HEK293 (cell line): ENCODE data around the gene POLR3GL.

ENCODE experiments used
- CTCF ChIA-PET: fragments of 350-600 bp; formaldehyde crosslinking; extraction: SDS; loops from one replicate; lab custom pipeline; 2021; ENCODE audit warnings: antibody characterized with exemption; lab: Yijun Ruan, JAX
- POLR2A ChIA-PET: fragments of 300-600 bp; formaldehyde crosslinking; extraction: SDS; loops from one replicate; lab custom pipeline; 2020; ENCODE audit warnings: antibody characterized with exemption, inconsistent platforms; lab: Yijun Ruan, JAX
- H3K27ac ChIP-seq: fragments of 200-500 bp; sonication (Bioruptor generic); 2 replicates; pipeline ENCODE4 v1.5.1; 2014; ENCODE audit warnings: low read depth, low read length, control low read depth, inconsistent platforms; ENCODE audit errors: extremely low read depth
- H3K36me3 ChIP-seq, 2 experiments: fragments of 200-500 bp in 1 of 2; sonication (Bioruptor generic) in 1 of 2; 1 replicate in 1 of 2; 2 replicates in 1 of 2; pipeline ENCODE4 v1.5.1; 2014 to 2017; ENCODE audit warnings: inconsistent platforms in 2 of 2, low read length in 2 of 2; ENCODE audit not compliant: control insufficient read depth in 2 of 2, insufficient read depth in 1 of 2
- H3K4me1 ChIP-seq: fragments of 200-500 bp; sonication (Bioruptor generic); 2 replicates; pipeline ENCODE4 v1.5.1; 2014; ENCODE audit warnings: mild to moderate bottlenecking, low read length, inconsistent platforms; ENCODE audit not compliant: control insufficient read depth, insufficient read depth
- H3K4me3 ChIP-seq: 2 replicates; pipeline ENCODE4 v1.5.1; 2011; ENCODE audit warnings: low read depth, mild to moderate bottlenecking, control low read depth, low read length, moderate library complexity
- H3K9me3 ChIP-seq: fragments of 200-500 bp; sonication (Bioruptor generic); 2 replicates; pipeline ENCODE4 v1.5.1; 2014; ENCODE audit warnings: low read depth, low read length, inconsistent platforms; ENCODE audit not compliant: control insufficient read depth, insufficient read depth
- BCL11A ChIP-seq: fragments of 450-650 bp; formaldehyde crosslinking; IDR thresholded peaks from 2 replicates; pipeline ENCODE4 v1.5.1; 2016; ENCODE audit warnings: low read depth, missing biosample characterization, missing genetic modification characterization
- GLIS1 ChIP-seq: fragments of 450-650 bp; formaldehyde crosslinking; IDR thresholded peaks from 2 replicates; pipeline ENCODE4 v1.5.1; 2016; ENCODE audit warnings: missing biosample characterization, missing genetic modification characterization
- HOXC10 ChIP-seq: sonication (generic); formaldehyde crosslinking; IDR thresholded peaks from 2 replicates; pipeline ENCODE4 v1.8.1; 2023; ENCODE audit warnings: mild to moderate bottlenecking, missing genetic modification reagents
- KLF1 ChIP-seq: fragments of 450-650 bp; formaldehyde crosslinking; IDR thresholded peaks from 2 replicates; pipeline ENCODE4 v1.5.1; 2016; ENCODE audit warnings: missing biosample characterization, missing genetic modification characterization
- MZF1 ChIP-seq: fragments of 450-650 bp; formaldehyde crosslinking; IDR thresholded peaks from 2 replicates; pipeline ENCODE4 v1.5.1; 2017; ENCODE audit warnings: missing biosample characterization, missing genetic modification characterization, borderline replicate concordance
- RBAK ChIP-seq: fragments of 450-650 bp; formaldehyde crosslinking; IDR thresholded peaks from 2 replicates; pipeline ENCODE4 v1.5.1; 2016; ENCODE audit warnings: missing biosample characterization, missing genetic modification characterization
- ZBTB17 ChIP-seq: fragments of 450-650 bp; formaldehyde crosslinking; IDR thresholded peaks from 2 replicates; pipeline ENCODE4 v1.5.1; 2016; ENCODE audit warnings: missing biosample characterization, missing genetic modification characterization
- ZNF169 ChIP-seq: fragments of 450-650 bp; formaldehyde crosslinking; IDR thresholded peaks from 2 replicates; pipeline ENCODE4 v1.5.1; 2016; ENCODE audit warnings: missing biosample characterization, missing genetic modification characterization
- ZNF324 ChIP-seq: fragments of 450-650 bp; formaldehyde crosslinking; IDR thresholded peaks from 2 replicates; pipeline ENCODE4 v1.5.1; 2016; ENCODE audit warnings: missing biosample characterization, missing genetic modification characterization
- ZNF350 ChIP-seq: fragments of 450-650 bp; formaldehyde crosslinking; IDR thresholded peaks from 2 replicates; pipeline ENCODE4 v1.5.0; 2017; ENCODE audit warnings: missing biosample characterization, mild to moderate bottlenecking, missing genetic modification characterization
- ZNF513 ChIP-seq: fragments of 450-650 bp; IDR thresholded peaks from 2 replicates; pipeline ENCODE4 v1.5.1; 2018; ENCODE audit warnings: missing biosample characterization, missing genetic modification characterization
- ZNF555 ChIP-seq: fragments of 450-650 bp; formaldehyde crosslinking; conservative IDR thresholded peaks from 2 replicates; pipeline ENCODE4 v1.5.1; 2017; ENCODE audit warnings: missing biosample characterization, mild to moderate bottlenecking, missing genetic modification characterization, inconsistent platforms
- ZNF664 ChIP-seq: fragments of 450-650 bp; formaldehyde crosslinking; IDR thresholded peaks from 2 replicates; pipeline ENCODE4 v1.5.1; 2016; ENCODE audit warnings: missing biosample characterization, missing genetic modification characterization
- ZNF76 ChIP-seq: fragments of 450-650 bp; formaldehyde crosslinking; IDR thresholded peaks from 2 replicates; pipeline ENCODE4; 2016; ENCODE audit warnings: low read depth, missing biosample characterization, missing genetic modification characterization, borderline replicate concordance
- TF ChIP-seq, protein P1 (sequence below): fragments of 450-650 bp; formaldehyde crosslinking; IDR thresholded peaks from 2 replicates; pipeline ENCODE4 v1.5.1; 2017; ENCODE audit warnings: missing biosample characterization, missing genetic modification characterization
- TF ChIP-seq, protein P2 (sequence below): fragments of 450-650 bp; formaldehyde crosslinking; IDR thresholded peaks from 2 replicates; pipeline ENCODE4 v1.5.1; 2017; ENCODE audit warnings: missing biosample characterization, mild to moderate bottlenecking, missing genetic modification characterization, moderate library complexity
- TF ChIP-seq, protein P3 (sequence below): fragments of 450-650 bp; formaldehyde crosslinking; IDR thresholded peaks from 2 replicates; pipeline ENCODE4 v1.5.1; 2017; ENCODE audit warnings: missing biosample characterization, missing genetic modification characterization
- TF ChIP-seq, protein P4 (sequence below): fragments of 450-650 bp; formaldehyde crosslinking; IDR thresholded peaks from 2 replicates; pipeline ENCODE4 v1.5.1; 2016; ENCODE audit warnings: missing biosample characterization, missing genetic modification characterization, low read depth

POLR3GL gene

DNA sequence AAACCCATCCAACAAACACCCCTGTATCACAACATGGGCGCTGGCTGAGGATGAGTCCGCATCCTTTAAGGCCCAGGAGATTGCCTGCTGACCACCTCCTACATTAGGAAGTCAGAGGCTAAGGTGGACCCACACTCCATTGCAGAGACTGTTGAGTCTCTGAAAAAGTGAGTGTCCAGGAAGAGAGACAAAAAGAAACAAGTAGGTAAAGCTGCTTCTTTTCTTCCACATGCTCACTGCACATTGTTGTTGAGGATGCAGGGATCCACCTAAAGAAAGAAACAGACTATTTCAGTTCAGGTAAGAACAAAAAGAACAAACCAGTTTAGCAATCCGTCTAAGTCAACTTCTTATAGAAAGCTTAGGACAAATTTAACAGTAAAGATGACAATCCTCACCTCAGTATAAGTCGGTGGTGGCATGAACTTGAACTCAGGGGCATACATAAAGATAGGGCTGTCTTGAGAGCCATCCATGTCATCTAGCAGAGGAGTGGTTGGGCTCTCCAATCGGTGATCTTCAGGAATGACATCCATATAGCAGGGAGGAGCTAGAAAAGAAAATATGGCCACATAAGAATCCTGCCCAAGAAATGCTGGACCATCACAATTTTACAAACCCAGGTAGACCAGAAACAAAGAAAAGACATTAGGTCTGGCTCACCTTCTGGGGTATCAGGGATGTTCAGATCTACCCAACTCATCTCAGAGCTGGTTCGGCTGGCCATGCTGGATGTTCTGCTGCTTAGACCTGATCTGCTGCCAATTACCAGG, 29.3 kb downstream of the POLR3GL start:
- no peak overlapping the region for H3K27ac ChIP-seq

GRCh38 chr1:145994391-145995120, 30.1 kb downstream of the POLR3GL start:
- H3K4me1 ChIP-seq = peaks cover 9% of the 10 kb centered on the region
- TF ChIP-seq, protein P1, sequence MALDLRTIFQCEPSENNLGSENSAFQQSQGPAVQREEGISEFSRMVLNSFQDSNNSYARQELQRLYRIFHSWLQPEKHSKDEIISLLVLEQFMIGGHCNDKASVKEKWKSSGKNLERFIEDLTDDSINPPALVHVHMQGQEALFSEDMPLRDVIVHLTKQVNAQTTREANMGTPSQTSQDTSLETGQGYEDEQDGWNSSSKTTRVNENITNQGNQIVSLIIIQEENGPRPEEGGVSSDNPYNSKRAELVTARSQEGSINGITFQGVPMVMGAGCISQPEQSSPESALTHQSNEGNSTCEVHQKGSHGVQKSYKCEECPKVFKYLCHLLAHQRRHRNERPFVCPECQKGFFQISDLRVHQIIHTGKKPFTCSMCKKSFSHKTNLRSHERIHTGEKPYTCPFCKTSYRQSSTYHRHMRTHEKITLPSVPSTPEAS (tag by site-specific recombination) = no peak
- no peak overlapping the region for H3K27ac ChIP-seq
- peak overlapping the region; percentile 85 for H3K4me3 ChIP-seq
- ChIA-PET CTCF (interaction anchor here (1.2 to 7.3 kb wide), 2 partner anchors 15 to 98 kb away, joined by 3 to 80 read pairs; no protein-coding TSS in a partner anchor), POLR2A (interaction anchor here (1.1 to 2.2 kb wide), 2 partner anchors 15 to 40 kb away, joined by 3 to 7 read pairs; no protein-coding TSS in a partner anchor)
- no peaks in the 10 kb centered on the region for H3K9me3 ChIP-seq
- peaks cover 5 to 30% of the 10 kb centered on the region in 2 experiments; a peak in 2 of 3 replicates for H3K36me3 ChIP-seq

More for the DNA sequence above, 29.3 kb downstream of the POLR3GL start:
- CTCF ChIA-PET = interaction anchor here (1.2 to 7.3 kb wide), 5 partner anchors 11 to 101 kb away, joined by 3 to 80 read pairs (median 3); no protein-coding TSS in a partner anchor
- peak overlapping the region; percentile 85 for H3K4me3 ChIP-seq
- peaks cover 5 to 30% of the 10 kb centered on the region in 2 experiments; a peak in 2 of 3 replicates for H3K36me3 ChIP-seq
- no peaks in the 10 kb centered on the region for H3K9me3 ChIP-seq
- POLR2A ChIA-PET = interaction anchor here (1.1 to 2.2 kb wide), 2 partner anchors 14 to 40 kb away, joined by 3 to 7 read pairs; no protein-coding TSS in a partner anchor
- TF ChIP-seq ZBTB17 (tag by site-specific recombination) (0 out of 2 replicates have a peak, but pooled peaks have one; percentile 27), BCL11A (tag by site-specific recombination) (no peak), ZNF555 (tag by site-specific recombination) (no peak)
- TF ChIP-seq, protein P2, sequence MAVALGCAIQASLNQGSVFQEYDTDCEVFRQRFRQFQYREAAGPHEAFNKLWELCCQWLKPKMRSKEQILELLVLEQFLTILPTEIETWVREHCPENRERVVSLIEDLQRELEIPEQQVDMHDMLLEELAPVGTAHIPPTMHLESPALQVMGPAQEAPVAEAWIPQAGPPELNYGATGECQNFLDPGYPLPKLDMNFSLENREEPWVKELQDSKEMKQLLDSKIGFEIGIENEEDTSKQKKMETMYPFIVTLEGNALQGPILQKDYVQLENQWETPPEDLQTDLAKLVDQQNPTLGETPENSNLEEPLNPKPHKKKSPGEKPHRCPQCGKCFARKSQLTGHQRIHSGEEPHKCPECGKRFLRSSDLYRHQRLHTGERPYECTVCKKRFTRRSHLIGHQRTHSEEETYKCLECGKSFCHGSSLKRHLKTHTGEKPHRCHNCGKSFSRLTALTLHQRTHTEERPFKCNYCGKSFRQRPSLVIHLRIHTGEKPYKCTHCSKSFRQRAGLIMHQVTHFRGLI (tag by site-specific recombination) = peak; percentile 74
- TF ChIP-seq, all 188 proteins: peak for 2
- peaks cover 7% of the 10 kb centered on the region; the same call in 1 of the 2 replicates for H3K4me1 ChIP-seq

GRCh38 chr1:145995148-145995881, 30.8 kb downstream of the POLR3GL start:
- peak overlapping the region; percentile 85 for H3K4me3 ChIP-seq
- no peaks in the 10 kb centered on the region for H3K9me3 ChIP-seq
- peaks cover 12% of the 10 kb centered on the region for H3K4me1 ChIP-seq
- peaks cover 5 to 30% of the 10 kb centered on the region in 2 experiments; a peak in 2 of 3 replicates for H3K36me3 ChIP-seq
- no peak overlapping the region; the same call in 1 of the 2 replicates for H3K27ac ChIP-seq
- ChIA-PET CTCF (interaction anchor here (1.1 to 7.3 kb wide), 3 partner anchors 9 to 16 kb away, joined by 3 to 80 read pairs (median 8); no protein-coding TSS in a partner anchor), POLR2A (interaction anchor here (1.9 kb wide), 1 partner anchor 31 kb away, joined by 4 read pairs; the partner anchor contains the start of genes ANKRD34A and POLR3GL)
- TF ChIP-seq KLF1 (tag by site-specific recombination) (no peak), ZNF513 (tag by site-specific recombination) (no peak), MZF1 (tag by site-specific recombination) (no peak), ZNF350 (tag by site-specific recombination) (no peak), ZNF324 (tag by site-specific recombination) (no peak), ZNF664 (tag by site-specific recombination) (no peak), GLIS1 (tag by site-specific recombination) (no peak), HOXC10 (no peak), RBAK (tag by site-specific recombination) (no peak), ZNF76 (tag by site-specific recombination) (no peak), ZNF169 (tag by site-specific recombination) (no peak)
- TF ChIP-seq, protein P3, sequence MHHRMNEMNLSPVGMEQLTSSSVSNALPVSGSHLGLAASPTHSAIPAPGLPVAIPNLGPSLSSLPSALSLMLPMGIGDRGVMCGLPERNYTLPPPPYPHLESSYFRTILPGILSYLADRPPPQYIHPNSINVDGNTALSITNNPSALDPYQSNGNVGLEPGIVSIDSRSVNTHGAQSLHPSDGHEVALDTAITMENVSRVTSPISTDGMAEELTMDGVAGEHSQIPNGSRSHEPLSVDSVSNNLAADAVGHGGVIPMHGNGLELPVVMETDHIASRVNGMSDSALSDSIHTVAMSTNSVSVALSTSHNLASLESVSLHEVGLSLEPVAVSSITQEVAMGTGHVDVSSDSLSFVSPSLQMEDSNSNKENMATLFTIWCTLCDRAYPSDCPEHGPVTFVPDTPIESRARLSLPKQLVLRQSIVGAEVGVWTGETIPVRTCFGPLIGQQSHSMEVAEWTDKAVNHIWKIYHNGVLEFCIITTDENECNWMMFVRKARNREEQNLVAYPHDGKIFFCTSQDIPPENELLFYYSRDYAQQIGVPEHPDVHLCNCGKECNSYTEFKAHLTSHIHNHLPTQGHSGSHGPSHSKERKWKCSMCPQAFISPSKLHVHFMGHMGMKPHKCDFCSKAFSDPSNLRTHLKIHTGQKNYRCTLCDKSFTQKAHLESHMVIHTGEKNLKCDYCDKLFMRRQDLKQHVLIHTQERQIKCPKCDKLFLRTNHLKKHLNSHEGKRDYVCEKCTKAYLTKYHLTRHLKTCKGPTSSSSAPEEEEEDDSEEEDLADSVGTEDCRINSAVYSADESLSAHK (tag by site-specific recombination) = no peak
- TF ChIP-seq, protein P4, sequence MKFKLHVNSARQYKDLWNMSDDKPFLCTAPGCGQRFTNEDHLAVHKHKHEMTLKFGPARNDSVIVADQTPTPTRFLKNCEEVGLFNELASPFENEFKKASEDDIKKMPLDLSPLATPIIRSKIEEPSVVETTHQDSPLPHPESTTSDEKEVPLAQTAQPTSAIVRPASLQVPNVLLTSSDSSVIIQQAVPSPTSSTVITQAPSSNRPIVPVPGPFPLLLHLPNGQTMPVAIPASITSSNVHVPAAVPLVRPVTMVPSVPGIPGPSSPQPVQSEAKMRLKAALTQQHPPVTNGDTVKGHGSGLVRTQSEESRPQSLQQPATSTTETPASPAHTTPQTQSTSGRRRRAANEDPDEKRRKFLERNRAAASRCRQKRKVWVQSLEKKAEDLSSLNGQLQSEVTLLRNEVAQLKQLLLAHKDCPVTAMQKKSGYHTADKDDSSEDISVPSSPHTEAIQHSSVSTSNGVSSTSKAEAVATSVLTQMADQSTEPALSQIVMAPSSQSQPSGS (tag by site-specific recombination) = no peak
